GM13977 (cell line): Measurements from ENCODE around the gene PFAS.

Experiments
- DNase-seq: peaks from one replicate; pipeline ENCODE4 v3.0.0; 2012; ENCODE audit warnings: low spot score
- CTCF ChIP-seq: IDR thresholded peaks from 2 replicates; pipeline ENCODE4 v1.5.1; 2012; ENCODE audit warnings: mild to moderate bottlenecking, control low read depth; ENCODE audit not compliant: insufficient read depth; ENCODE audit errors: extremely low read depth, missing control alignments
- in situ Hi-C: fragments of 300-500 bp; cut with MboI; formaldehyde crosslinking; loops from one replicate; pipeline ENCODE4 v1.12.0; 2022; ENCODE audit warnings: low sequenced_read_pairs, low pct_unique_long_range_greater_than_20kb, mixed read lengths, inconsistent platforms; ENCODE audit not compliant: unreplicated experiment

Gene PFAS

DNA sequence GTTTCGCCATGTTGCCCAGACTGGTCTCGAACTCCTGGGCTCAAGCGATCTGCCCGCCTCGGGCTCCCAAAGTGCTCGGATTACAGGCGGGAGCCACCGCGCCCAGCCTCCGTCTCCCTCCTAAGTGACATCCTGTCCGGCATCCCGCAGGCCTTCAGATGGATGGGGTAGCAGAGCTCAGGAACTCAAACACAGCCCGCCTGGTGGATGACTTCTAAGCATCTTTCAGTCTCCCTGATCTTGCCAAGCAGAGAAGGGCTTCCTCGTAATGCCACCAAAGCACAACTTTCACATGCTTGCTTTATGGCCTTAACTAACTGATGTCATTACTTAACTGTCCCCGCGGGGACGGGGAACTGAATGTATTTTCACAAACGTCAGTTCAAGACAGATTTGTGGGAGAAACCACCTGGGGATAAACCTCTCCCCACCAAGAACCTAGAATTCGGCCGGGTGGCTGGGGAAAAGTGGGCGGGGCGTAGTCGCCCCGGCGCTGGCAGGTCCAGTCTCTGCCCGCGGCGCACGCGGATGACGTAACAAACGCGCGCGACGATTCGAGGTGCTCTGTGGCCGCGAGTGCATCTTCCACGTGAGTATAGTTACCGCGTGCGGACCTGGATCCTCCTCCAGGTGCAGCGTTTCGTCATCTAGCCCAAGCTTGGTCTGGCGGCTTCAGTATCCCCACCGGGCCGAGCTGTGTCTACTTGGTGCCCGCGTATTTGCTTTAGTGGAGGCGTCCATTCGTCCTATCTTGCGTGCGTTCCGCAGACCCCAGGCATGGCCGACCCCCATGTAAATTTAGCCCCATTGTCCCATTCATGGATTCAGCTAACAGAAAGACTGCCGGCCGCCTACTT is at the start of gene PFAS:
PFAS (plus strand) TSS at position 539 of the 857 bp plus-strand sequence. CDS start 4,649 bp downstream, outside the sequence.
- TF ChIP-seq CTCF = no peak
- DNase-seq = peak; percentile 93
- in situ Hi-C loops = no loop called here

DNA sequence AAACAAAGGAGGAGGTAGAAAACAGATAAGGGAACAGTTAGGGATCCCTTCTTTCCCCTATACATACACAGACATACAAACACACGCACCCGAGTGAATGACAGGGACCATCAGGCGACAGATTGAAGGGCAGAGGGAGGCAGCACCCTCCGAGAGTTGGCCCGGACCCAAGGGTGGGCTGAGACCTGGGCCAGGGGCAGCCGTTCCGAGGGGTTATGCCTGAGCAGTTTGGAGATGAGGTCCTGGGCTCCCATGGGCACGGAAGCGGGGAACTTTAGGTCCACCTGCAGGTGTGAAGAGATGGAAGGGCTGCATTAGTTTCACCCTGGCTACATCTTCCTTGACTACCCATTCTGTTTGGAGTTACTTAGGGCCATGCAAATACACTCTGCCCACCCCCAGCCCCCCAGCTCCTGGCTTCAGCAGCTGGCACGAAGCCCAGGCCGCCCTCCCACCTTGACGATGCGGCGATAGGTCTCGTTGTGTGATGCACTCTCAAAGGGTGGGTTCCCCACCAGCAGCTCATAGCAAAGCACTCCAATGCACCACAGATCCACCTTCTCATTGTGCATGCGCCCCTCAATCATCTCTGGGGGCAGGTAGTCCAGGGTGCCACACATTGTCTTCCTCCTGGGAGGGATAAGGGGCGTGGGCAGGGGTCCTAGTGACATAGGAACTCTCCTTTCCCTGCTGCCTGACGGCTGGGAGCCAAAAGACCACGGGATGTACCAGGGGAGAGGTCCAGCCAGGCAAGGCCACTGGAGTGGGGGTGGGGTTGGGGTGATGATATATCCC is 44.1 kb upstream of the PFAS start:
- TF ChIP-seq CTCF = no peak

GRCh38 chr17:8206536-8206935 is 42.6 kb upstream of the PFAS start:
- no peak for DNase-seq
- TF ChIP-seq CTCF = no peak
- in situ Hi-C loops = no loop called here

More for the DNA sequence above, 44.1 kb upstream of the PFAS start:
- in situ Hi-C loops = no loop called here
- no peak for DNase-seq

DNA sequence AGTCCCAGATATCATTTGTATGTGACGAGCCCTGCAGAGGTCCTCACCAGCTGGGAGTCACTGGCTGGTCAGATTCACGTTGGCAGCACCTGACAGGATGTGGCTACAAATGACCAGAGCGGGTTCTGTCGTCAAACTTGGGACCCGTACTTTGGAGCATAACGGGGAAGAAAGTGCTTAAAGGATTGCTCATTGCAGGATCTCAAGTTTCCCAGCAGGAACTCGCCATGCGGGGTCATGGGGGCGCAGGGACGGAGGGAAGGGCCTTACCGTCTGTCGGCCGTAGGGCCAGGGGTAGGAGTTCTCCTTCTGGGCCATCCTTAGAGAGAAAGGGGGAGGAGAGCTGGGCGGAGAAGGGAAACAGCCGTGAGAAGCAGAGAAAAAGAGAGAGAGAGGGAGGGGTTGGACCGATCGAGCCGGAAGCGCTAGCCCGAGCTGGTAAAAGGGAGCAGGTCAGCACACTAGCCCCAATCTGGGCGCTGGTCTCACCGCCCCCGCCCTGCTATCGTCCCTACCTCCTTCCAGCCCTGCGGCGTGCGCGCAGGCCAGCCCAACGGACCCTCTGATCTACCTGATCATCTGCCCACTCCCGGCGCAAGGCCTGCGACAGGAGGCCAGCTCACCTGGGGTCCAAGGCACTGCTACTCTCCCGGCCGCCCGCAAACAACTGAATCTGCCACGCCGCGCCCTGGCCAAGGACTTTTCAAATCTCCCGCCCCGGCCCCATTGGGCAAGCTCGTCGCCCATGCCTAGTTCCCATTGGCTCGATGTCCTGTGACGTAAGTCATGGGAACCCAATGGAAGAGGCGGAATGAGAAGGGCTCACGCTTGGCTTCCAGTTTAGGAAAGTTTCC is 39.0 kb upstream of the PFAS start, which contains the start of gene AURKB:
AURKB (minus strand) TSS at position 669 of the 854 bp plus-strand sequence; CDS start at position 318, 351 bp downstream.
- TF ChIP-seq CTCF = no peak
- peak; percentile 96 for DNase-seq
- in situ Hi-C loops = no loop called here

DNA sequence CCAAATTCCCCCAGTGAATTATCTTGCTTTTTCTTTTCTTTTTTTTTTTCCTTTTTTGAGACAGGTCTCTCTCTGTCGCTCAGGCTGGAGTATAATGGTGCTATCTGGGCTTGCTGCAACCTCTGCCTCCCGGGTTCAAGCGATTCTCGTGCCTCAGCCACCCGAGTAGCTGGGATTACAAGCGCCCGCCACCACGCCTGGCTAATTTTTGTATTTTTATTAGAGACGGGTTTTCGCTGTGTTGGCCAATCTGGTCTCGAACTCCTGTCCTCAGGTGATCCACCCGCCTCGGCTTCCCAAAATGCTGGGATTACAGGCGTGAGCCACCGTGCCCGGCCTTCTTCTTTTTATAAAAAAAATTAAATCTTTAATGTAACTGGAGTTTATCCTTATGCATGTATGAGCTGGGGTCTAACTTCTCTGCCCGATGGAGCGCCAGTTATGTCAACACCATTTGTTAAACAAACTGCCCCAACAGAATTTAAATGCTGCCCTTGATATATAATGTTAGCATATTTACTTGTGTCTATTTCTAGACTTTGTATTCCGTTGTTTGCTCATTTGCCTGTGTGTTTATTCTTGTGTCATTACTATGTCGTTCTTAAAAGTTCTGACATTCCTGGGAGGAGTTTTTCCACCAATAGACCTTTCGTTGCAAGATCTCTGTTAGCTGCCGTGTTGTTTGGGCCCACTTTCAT is 38.2 kb upstream of the PFAS start:
- in situ Hi-C loops = no loop called here
- TF ChIP-seq CTCF = no peak
- DNase-seq = no peak
